ENCODE measurements around the gene HDAC9.

DNA sequence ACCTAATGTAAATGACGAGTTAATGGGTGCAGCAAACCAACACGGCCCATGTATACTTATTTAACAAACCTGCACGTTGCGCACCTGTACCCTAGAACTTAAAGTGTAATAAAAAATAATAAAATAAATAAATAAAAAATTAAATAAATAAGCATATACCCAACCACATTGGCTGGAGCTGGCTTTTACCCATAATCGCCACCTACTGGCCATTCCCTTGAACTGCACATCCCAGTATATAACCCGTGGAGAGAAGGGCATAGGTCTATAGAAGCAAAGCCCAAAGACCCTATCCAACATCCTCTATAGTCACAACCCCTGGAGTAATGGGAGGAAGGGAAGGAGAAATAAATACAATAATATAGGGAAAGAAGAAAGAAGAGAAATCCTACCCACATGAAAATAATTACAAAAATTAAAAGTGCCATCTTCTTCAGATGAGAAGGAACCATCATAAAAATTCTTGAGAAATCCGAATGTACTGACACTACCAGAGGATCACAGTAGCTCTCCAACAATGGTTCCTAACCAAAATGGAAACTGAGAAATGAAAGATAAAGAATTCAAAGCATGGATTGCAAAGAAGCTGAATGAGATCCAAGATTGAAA, 556.3 kb downstream of the HDAC9 start:
- TF ChIP-seq CTCF (IDR thresholded peaks at IDR 0.05) (peak; percentile 36 to 78 (median 61)), POLR2A (IDR thresholded peaks at IDR 0.05) (no peak)

Measured in adrenal gland (tissue), 5 donors.